Immature natural killer cell (primary cell): ENCODE data around the gene CP. TPM values are rescaled to one million over a fixed set of nuclear protein-coding genes. Genes with fewer than 3 reads are reported as not detected.

Source experiments
- DNase-seq, 3 donors: peaks; one replicate each; pipeline ENCODE4 v3.0.0; 2022; ENCODE audit warnings: mixed read lengths in 1 of 3
- H3K27ac Mint-ChIP-seq, 6 donors: one replicate each; pipeline ENCODE4 v1.8.0; 2020; ENCODE audit warnings: mixed read lengths in 6 of 6, mild to moderate bottlenecking in 5 of 6, inconsistent platforms in 4 of 6, moderate library complexity in 3 of 6
- H3K27me3 Mint-ChIP-seq, 3 donors: one replicate each; pipeline ENCODE4 v1.8.0; 2020 to 2021; ENCODE audit warnings: low read depth in 3 of 3, mild to moderate bottlenecking in 3 of 3, mixed read lengths in 3 of 3, moderate library complexity in 3 of 3, inconsistent platforms in 1 of 3
- H3K36me3 Mint-ChIP-seq, 3 donors: one replicate each; pipeline ENCODE4 v1.8.0; 2020; ENCODE audit warnings: mixed read lengths in 3 of 3, inconsistent platforms in 2 of 3, mild to moderate bottlenecking in 2 of 3
- H3K4me1 Mint-ChIP-seq, 2 donors: one replicate each; pipeline ENCODE4 v1.8.0; 2020; ENCODE audit warnings: inconsistent platforms in 2 of 2, mild to moderate bottlenecking in 2 of 2, mixed read lengths in 2 of 2, moderate library complexity in 1 of 2
- H3K4me3 Mint-ChIP-seq, 5 donors: one replicate each; pipeline ENCODE4 v1.8.0; 2020; ENCODE audit warnings: mild to moderate bottlenecking in 5 of 5, mixed read lengths in 5 of 5, inconsistent platforms in 3 of 5, moderate library complexity in 3 of 5
- H3K9me3 Mint-ChIP-seq, 6 donors: one replicate each; pipeline ENCODE4 v1.8.0; 2020; ENCODE audit warnings: mild to moderate bottlenecking in 6 of 6, mixed read lengths in 6 of 6, inconsistent platforms in 4 of 6, moderate library complexity in 3 of 6
- polyA plus RNA-seq, 3 donors: library from polyadenylated mRNA; unstranded; fragments of 300-500 nt; fragmentation: Illumina TruSeq; gene quantifications; one replicate each; pipeline ENCODE4 v1.2.3, GENCODE V29; 2021

The CP gene
- under 1 TPM in 1 of 3 donors, not detected in 2; 0.77 TPM for polyA plus RNA-seq

DNA sequence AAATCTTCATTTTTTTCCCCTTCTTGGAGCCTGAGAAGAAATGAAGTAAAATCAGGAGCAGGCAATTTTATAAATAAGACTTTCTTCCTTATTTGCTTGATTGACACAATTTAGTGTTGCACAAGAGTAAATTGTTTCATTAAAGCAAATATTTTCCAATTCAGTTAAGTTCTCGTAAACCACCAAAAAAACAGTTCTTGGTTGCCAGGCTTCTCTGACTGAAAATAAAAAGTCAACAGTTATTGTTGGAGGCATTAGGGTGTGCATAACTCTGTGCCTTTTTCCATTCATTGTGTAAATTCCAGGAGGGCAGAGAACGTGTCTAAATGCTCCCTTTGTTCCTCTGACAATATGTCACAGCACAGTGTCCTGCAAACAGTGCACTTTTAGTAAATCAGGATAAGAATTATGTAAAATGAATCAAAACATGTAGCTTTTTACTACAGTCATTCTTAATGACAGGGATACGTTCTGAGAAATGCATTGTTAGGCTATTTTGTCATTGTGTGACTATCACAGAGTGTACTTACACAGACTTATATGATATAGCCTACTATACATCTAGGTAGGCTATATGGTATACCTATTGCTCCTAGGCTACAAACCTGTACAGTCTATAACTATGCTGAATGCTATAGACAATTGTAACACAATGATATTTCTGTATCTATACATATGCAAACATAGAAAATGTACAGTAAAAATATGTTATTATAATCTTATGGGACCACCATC is at the start of gene CP:
TSS of gene CP (minus strand) at position 47 of the 735 bp plus-strand sequence. CDS start at position 10, 37 bp downstream.
- DNase-seq: no peak
- H3K27me3 Mint-ChIP-seq: peaks cover 0 to 5% (median 0%) of the 10 kb centered on the region in 3 donors
- no peaks in the 10 kb centered on the region for H3K36me3 Mint-ChIP-seq
- H3K27ac Mint-ChIP-seq: no peak within 1 kb of the TSS
- H3K9me3 Mint-ChIP-seq: no peaks in the 10 kb centered on the region
- H3K4me1 Mint-ChIP-seq: peaks cover 20 to 30% of the 10 kb centered on the region in 2 donors
- H3K4me3 Mint-ChIP-seq: no peak within 1 kb of the TSS

GRCh38 chr3:149270180-149270579 is 48.6 kb upstream of the CP start:
- H3K4me3 Mint-ChIP-seq: no peak overlapping the region
- peaks cover 0 to 5% (median 2%) of the 10 kb centered on the region in 3 donors for H3K27me3 Mint-ChIP-seq
- H3K27ac Mint-ChIP-seq: no peak overlapping the region
- H3K9me3 Mint-ChIP-seq: no peaks in the 10 kb centered on the region
- no peak for DNase-seq
- H3K36me3 Mint-ChIP-seq: no peaks in the 10 kb centered on the region
- H3K4me1 Mint-ChIP-seq: no peaks in the 10 kb centered on the region

GRCh38 chr3:149269687-149270086 is 48.1 kb upstream of the CP start:
- H3K4me3 Mint-ChIP-seq: no peak overlapping the region
- H3K27ac Mint-ChIP-seq: no peak overlapping the region
- H3K4me1 Mint-ChIP-seq: no peaks in the 10 kb centered on the region
- no peaks in the 10 kb centered on the region for H3K36me3 Mint-ChIP-seq
- H3K27me3 Mint-ChIP-seq: peaks cover 0 to 5% (median 2%) of the 10 kb centered on the region in 3 donors
- H3K9me3 Mint-ChIP-seq: no peaks in the 10 kb centered on the region
- no peak for DNase-seq

DNA sequence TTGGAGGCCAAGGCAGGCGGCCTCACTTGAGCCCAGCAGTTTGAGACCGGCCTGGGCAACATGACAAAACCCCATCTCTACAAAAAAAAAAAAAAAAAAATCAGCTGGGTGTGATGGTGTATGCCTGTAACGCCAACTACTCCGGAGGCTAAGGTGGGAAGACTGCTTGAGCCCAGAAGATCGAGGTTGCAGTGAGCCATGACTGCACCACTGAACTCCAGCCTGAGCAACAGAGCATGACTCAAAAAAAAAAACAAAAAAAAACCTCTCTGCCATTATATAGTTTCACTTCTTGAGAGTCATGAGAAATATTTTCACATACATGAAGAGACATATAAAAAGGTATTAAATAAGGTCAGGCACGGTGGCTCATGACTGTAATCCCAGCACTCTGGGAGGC is 45.9 kb upstream of the CP start:
- H3K27ac Mint-ChIP-seq: no peak overlapping the region
- no peaks in the 10 kb centered on the region for H3K36me3 Mint-ChIP-seq

DNA sequence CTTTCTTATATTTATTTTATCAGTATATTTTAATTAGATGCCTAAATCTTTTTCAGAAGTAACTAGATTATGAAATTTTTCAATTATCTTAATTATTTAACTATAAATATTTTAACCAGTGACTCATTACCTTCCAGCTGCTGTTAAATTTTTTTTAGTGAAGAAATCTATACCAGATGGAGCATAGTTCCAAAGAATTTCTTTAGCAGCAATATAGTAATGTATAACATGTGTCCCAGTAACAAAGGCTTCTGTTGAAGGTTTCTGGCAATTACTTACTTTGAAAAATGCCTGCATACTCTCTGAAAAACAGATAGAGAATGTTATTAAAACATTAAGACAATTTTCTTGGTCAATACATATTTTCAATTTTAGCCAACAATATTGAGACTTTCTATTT is 45.1 kb upstream of the CP start:
- no peak for DNase-seq
- H3K27ac Mint-ChIP-seq: no peak overlapping the region
- H3K4me3 Mint-ChIP-seq: no peak overlapping the region
- no peaks in the 10 kb centered on the region for H3K9me3 Mint-ChIP-seq
- no peaks in the 10 kb centered on the region for H3K36me3 Mint-ChIP-seq
- no peaks in the 10 kb centered on the region for H3K4me1 Mint-ChIP-seq
- peaks cover 0 to 2% (median 1%) of the 10 kb centered on the region in 3 donors for H3K27me3 Mint-ChIP-seq

More for the DNA sequence above, 45.9 kb upstream of the CP start:
- H3K4me1 Mint-ChIP-seq: no peaks in the 10 kb centered on the region
- no peaks in the 10 kb centered on the region for H3K9me3 Mint-ChIP-seq
- no peak overlapping the region for H3K4me3 Mint-ChIP-seq
- no peak for DNase-seq
- H3K27me3 Mint-ChIP-seq: peaks cover 0 to 2% (median 1%) of the 10 kb centered on the region in 3 donors

GRCh38 chr3:149263856-149264255 is 42.2 kb upstream of the CP start:
- H3K4me3 Mint-ChIP-seq: no peak overlapping the region
- H3K27me3 Mint-ChIP-seq: peaks cover 0 to 2% (median under 1%) of the 10 kb centered on the region in 3 donors
- no peaks in the 10 kb centered on the region for H3K9me3 Mint-ChIP-seq
- no peak for DNase-seq
- no peak overlapping the region for H3K27ac Mint-ChIP-seq
- peaks cover 0 to 7% (median 0%) of the 10 kb centered on the region in 3 donors for H3K36me3 Mint-ChIP-seq
- H3K4me1 Mint-ChIP-seq: no peaks in the 10 kb centered on the region

DNA sequence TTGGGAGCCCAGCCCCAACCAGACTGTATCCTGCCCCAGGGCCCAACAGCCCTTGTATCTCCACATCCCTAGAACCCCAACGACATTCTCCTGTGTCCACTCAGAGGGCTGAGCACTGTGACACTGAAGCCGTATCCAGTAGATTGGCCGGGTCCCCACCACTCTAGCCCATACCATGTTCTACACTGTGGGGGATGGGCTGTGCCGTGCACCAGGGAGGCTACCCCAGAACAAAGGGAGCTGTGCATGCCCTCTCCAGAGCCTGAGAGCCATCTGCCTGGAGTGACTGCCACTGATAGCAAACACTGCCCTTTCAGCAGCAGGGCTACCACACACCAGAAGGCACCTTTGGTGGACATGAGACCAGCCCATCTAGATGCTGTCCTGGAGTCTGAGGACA is 37.1 kb upstream of the CP start:
- Mint-ChIP-seq H3K27me3 (no peaks in the 10 kb centered on the region), H3K36me3 (peaks cover 0 to 11% (median 0%) of the 10 kb centered on the region in 3 donors), H3K4me1 (no peaks in the 10 kb centered on the region), H3K27ac (no peak overlapping the region), H3K9me3 (no peaks in the 10 kb centered on the region), H3K4me3 (no peak overlapping the region)
- no peak for DNase-seq

- Mint-ChIP-seq H3K27me3 (no peaks in the 10 kb centered on the region), H3K27ac (no peak overlapping the region), H3K9me3 (no peaks in the 10 kb centered on the region), H3K36me3 (peaks cover 0 to 11% (median 0%) of the 10 kb centered on the region in 3 donors), H3K4me3 (no peak overlapping the region), H3K4me1 (no peaks in the 10 kb centered on the region)
- no peak for DNase-seq
These were observed 36.7 kb upstream of the CP start for GRCh38 chr3:149258298-149258697.

DNA sequence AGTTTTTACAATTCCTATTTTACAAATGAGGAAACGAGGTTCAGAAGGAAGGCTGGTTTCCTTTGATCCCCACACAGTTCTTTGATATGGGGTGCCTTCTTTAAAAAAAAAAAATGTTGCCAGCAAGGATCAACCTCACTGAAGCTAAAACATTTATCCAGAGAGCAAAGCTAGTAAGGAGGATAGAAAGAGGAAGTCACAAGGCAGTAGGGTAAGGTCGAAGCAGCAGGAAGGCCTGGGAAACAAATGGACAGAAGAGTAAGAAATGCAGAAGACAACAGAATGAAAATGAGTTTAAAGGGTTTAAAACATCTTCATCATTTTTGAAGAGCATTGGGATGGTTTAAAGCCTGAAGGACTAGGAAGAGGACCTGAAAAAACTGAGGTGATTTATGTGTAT is 30.6 kb upstream of the CP start:
- Mint-ChIP-seq H3K4me1 (no peaks in the 10 kb centered on the region), H3K27me3 (no peaks in the 10 kb centered on the region), H3K27ac (no peak overlapping the region), H3K4me3 (no peak overlapping the region), H3K36me3 (no peaks in the 10 kb centered on the region), H3K9me3 (no peaks in the 10 kb centered on the region)
- no peak for DNase-seq

- Mint-ChIP-seq H3K27me3 (no peaks in the 10 kb centered on the region), H3K27ac (no peak overlapping the region), H3K9me3 (no peaks in the 10 kb centered on the region), H3K4me3 (no peak overlapping the region), H3K36me3 (no peaks in the 10 kb centered on the region), H3K4me1 (peaks cover 1 to 4% of the 10 kb centered on the region in 2 donors)
- no peak for DNase-seq
These were observed 29.6 kb upstream of the CP start for GRCh38 chr3:149251186-149251585.

DNA sequence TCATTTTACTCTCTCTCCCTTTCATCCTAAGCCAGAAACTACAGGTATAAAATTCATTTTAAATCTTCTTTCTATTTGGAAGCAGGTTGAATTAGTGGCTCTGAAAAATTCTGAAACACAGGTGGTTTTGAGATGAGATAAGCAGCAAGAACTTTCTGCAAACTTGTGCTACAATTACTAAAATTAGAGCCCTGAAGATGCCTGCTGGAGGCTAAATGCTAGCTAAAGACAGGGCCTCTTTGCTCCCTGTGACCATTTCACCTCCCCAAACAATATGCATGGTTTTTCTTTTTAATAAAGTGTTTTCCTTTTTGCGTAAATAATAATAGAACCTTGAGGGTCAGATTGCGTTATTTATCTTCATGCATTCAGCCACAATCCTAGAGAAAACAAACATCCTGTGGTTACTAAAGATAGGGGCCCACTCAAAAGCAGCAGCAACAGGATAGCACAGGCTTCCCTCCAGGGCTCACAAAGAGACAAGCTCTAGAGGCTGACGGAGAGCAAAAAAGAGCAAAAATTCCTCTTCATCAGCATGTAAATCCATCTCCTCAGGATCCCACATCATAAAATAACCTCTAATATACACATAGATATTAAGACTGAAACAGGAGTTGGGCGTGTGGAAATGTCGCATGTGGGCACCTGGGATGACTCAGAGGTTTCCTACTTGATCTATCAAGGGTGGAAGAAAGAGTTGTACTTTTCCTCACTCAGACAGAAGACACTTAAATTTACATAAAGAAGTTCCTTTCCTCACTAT is 26.5 kb upstream of the CP start:
- Mint-ChIP-seq H3K4me1 (peaks cover 9 to 13% of the 10 kb centered on the region in 2 donors), H3K27ac (no peak overlapping the region), H3K4me3 (no peak overlapping the region), H3K36me3 (no peaks in the 10 kb centered on the region), H3K27me3 (no peaks in the 10 kb centered on the region), H3K9me3 (no peaks in the 10 kb centered on the region)
- DNase-seq: no peak

- H3K27ac Mint-ChIP-seq: no peak overlapping the region
- H3K4me3 Mint-ChIP-seq: no peak overlapping the region
- DNase-seq: no peak
- no peaks in the 10 kb centered on the region for H3K27me3 Mint-ChIP-seq
- no peaks in the 10 kb centered on the region for H3K36me3 Mint-ChIP-seq
- H3K9me3 Mint-ChIP-seq: no peaks in the 10 kb centered on the region
- H3K4me1 Mint-ChIP-seq: peaks cover 9 to 13% of the 10 kb centered on the region in 2 donors
These were observed 25.5 kb upstream of the CP start for GRCh38 chr3:149247008-149247710.

- Mint-ChIP-seq H3K9me3 (no peaks in the 10 kb centered on the region), H3K36me3 (no peaks in the 10 kb centered on the region), H3K4me3 (peak overlapping the region; percentile 55 to 85 (median 79)), H3K27me3 (no peaks in the 10 kb centered on the region), H3K4me1 (peaks cover 9 to 13% of the 10 kb centered on the region in 2 donors), H3K27ac (peak overlapping the region; percentile 24 to 86 (median 72))
- DNase-seq: peak in 2 of 3 donors; percentile 6 to 7
These were observed 24.3 kb upstream of the CP start for GRCh38 chr3:149245738-149246451.
